K562 (cell line): ENCODE data around the gene RTCB. TPM values are rescaled to one million over a fixed set of nuclear protein-coding genes. Genes with fewer than 3 reads are reported as not detected.

Source experiments
- ARID1B ChIP-seq: fragments of 450-650 bp; IDR thresholded peaks from 2 replicates; pipeline ENCODE4 v1.6.1; 2016; ENCODE audit warnings: antibody characterized with exemption, mild to moderate bottlenecking, inconsistent platforms
- CCNT2 ChIP-seq: IDR thresholded peaks from 2 replicates; pipeline ENCODE4 v1.6.1; 2011; ENCODE audit warnings: borderline replicate concordance, low read depth, mild to moderate bottlenecking, moderate library complexity, mixed read lengths, low read length; ENCODE audit not compliant: insufficient read length; ENCODE audit errors: extremely low read depth
- IRF1 ChIP-seq: sonication (generic); formaldehyde crosslinking; IDR thresholded peaks from 2 replicates; pipeline ENCODE4 v1.8.0; 2022; ENCODE audit warnings: missing genetic modification reagents, mild to moderate bottlenecking, borderline replicate concordance
- SMAD2 ChIP-seq: fragments of 150-350 bp; IDR thresholded peaks from 2 replicates; pipeline ENCODE4 v1.6.1; 2014; ENCODE audit warnings: low read depth, mild to moderate bottlenecking, low read length
- ZBTB11 ChIP-seq, 3 experiments: fragments of 200-800 bp in 1 of 3; fragments of 250-450 bp in 1 of 3; fragments of 450-650 bp in 1 of 3; sonication (Bioruptor Pico) in 1 of 3; sonication (Bioruptor generic) in 1 of 3; formaldehyde crosslinking in 1 of 3; IDR thresholded peaks; 2 replicates each; pipeline versions ENCODE4 v1.6.1 to v1.8.0; 2016 to 2022; ENCODE audit warnings: mild to moderate bottlenecking in 2 of 3, missing genetic modification characterization in 2 of 3, missing compliant biosample characterization in 1 of 3, moderate library complexity in 1 of 3
- polyA plus RNA-seq, 8 experiments: library from polyadenylated mRNA; depleted of rRNA in 4 of 8; stranded (reverse) in 5 of 8; unstranded in 3 of 8; fragments of >200 nt; fragmentation: Nextera tagmentation in 2 of 8; fragmentation: Illumina TruSeq in 1 of 8; extraction: Ambion mirVana in 2 of 8; extraction: Trizol in 1 of 8; gene quantifications; 2 replicates each; pipeline versions ENCODE4 v1.2.1 to v1.2.3, GENCODE V29; 2011 to 2014; ENCODE audit warnings: inconsistent platforms in 1 of 8, missing spikeins in 1 of 8
- total RNA-seq, 7 experiments: library from RNA; depleted of rRNA in 6 of 7; stranded (reverse); fragments of >200 nt in 6 of 7; fragmentation: Illumina TruSeq in 2 of 7; extraction: Trizol in 2 of 7; gene quantifications; 2 replicates each; pipeline versions ENCODE4 v1.2.1 to v1.2.3, GENCODE V29; 2011 to 2021; ENCODE audit warnings: low replicate concordance in 1 of 7
- TF ChIP-seq, protein P1 (sequence below), 2 experiments: fragments of 450-650 bp in 1 of 2; IDR thresholded peaks; 2 replicates each; pipeline ENCODE4 v1.6.1; 2011 to 2017; ENCODE audit warnings: low read depth in 2 of 2, antibody characterized with exemption in 1 of 2, borderline replicate concordance in 1 of 2, low read length in 1 of 2, mild to moderate bottlenecking in 1 of 2, mixed read lengths in 1 of 2; ENCODE audit not compliant: control insufficient read depth in 1 of 2

Gene RTCB
- total and polyA plus RNA-seq, 9 of the 15 experiments (the other 6 are each of a cell fraction or from before 2014, with no cell fraction given): 80.3 to 269 (median 92.3) TPM

- TF ChIP-seq ZBTB11 (CRISPR knock-in tag; IDR thresholded peaks at IDR 0.05) (no peak), ARID1B (no peak), SMAD2 (no peak), CCNT2 (no peak), IRF1 (no peak)
- TF ChIP-seq, protein P1, sequence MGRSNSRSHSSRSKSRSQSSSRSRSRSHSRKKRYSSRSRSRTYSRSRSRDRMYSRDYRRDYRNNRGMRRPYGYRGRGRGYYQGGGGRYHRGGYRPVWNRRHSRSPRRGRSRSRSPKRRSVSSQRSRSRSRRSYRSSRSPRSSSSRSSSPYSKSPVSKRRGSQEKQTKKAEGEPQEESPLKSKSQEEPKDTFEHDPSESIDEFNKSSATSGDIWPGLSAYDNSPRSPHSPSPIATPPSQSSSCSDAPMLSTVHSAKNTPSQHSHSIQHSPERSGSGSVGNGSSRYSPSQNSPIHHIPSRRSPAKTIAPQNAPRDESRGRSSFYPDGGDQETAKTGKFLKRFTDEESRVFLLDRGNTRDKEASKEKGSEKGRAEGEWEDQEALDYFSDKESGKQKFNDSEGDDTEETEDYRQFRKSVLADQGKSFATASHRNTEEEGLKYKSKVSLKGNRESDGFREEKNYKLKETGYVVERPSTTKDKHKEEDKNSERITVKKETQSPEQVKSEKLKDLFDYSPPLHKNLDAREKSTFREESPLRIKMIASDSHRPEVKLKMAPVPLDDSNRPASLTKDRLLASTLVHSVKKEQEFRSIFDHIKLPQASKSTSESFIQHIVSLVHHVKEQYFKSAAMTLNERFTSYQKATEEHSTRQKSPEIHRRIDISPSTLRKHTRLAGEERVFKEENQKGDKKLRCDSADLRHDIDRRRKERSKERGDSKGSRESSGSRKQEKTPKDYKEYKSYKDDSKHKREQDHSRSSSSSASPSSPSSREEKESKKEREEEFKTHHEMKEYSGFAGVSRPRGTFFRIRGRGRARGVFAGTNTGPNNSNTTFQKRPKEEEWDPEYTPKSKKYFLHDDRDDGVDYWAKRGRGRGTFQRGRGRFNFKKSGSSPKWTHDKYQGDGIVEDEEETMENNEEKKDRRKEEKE (IDR thresholded peaks at IDR 0.05; ENCODE audit: borderline replicate concordance in 1 of 2, control insufficient read depth in 1 of 2, low read depth in 2 of 2, low read length in 1 of 2): no peak
- TF ChIP-seq, all 486 proteins: peak for 0
Observed at GRCh38 chr22:32341122-32341740, 70.8 kb downstream of the RTCB start (continued).
